Mesendoderm (in vitro differentiated cells): ENCODE results near the gene CHST5.
"Not testable (repeated sequence)": the region's sequence is repeated elsewhere in the genome, so short reads cannot be mapped to it uniquely, and the experiment has no call there.

Experiments used
- DNase-seq: peaks from one replicate; pipeline ENCODE4 v3.0.0; 2013
- H2AK5ac ChIP-seq: 2 replicates; pipeline ENCODE4 v1.6.1; 2013; ENCODE audit warnings: low read length, inconsistent platforms
- H2BK120ac ChIP-seq: 2 replicates; pipeline ENCODE4 v1.6.1; 2013; ENCODE audit warnings: low read depth, mild to moderate bottlenecking, low read length, moderate library complexity, mixed read lengths
- H2BK15ac ChIP-seq: replicated peaks from 2 replicates; pipeline ENCODE4 v1.6.1; 2013; ENCODE audit warnings: low read depth, mild to moderate bottlenecking, moderate library complexity
- H2BK5ac ChIP-seq: 2 replicates; pipeline ENCODE4 v1.6.1; 2013; ENCODE audit warnings: low read length, inconsistent platforms
- H3K18ac ChIP-seq: 2 replicates; pipeline ENCODE4 v1.6.1; 2013; ENCODE audit warnings: mild to moderate bottlenecking, low read length, mixed read lengths
- H3K23ac ChIP-seq: one replicate; pipeline ENCODE4 v1.6.1; 2013; ENCODE audit warnings: low read length
- H3K27ac ChIP-seq: 2 replicates; pipeline ENCODE4 v1.5.1; 2013; ENCODE audit warnings: low read depth, mild to moderate bottlenecking, inconsistent platforms, low read length, moderate library complexity
- H3K27me3 ChIP-seq: 2 replicates; pipeline ENCODE4 v1.6.1; 2013; ENCODE audit warnings: low read length, control low read depth, mild to moderate bottlenecking, inconsistent platforms; ENCODE audit not compliant: insufficient read depth, poor library complexity
- H3K36me3 ChIP-seq: 2 replicates; pipeline ENCODE4 v1.6.1; 2013; ENCODE audit warnings: low read length, inconsistent platforms; ENCODE audit not compliant: control insufficient read depth, insufficient read depth
- H3K4ac ChIP-seq: one replicate; pipeline ENCODE4 v1.6.1; 2013; ENCODE audit warnings: low read depth, mild to moderate bottlenecking, low read length, moderate library complexity
- H3K4me1 ChIP-seq: 2 replicates; pipeline ENCODE4 v1.6.1; 2013; ENCODE audit warnings: low read depth, low read length, inconsistent platforms; ENCODE audit not compliant: control insufficient read depth
- H3K4me2 ChIP-seq: 2 replicates; pipeline ENCODE4 v1.6.1; 2013; ENCODE audit warnings: low read length
- H3K4me3 ChIP-seq: 2 replicates; pipeline ENCODE4 v1.5.1; 2013; ENCODE audit warnings: mild to moderate bottlenecking, low read length
- H3K56ac ChIP-seq: one replicate; pipeline ENCODE4 v1.6.1; 2013; ENCODE audit warnings: low read length
- H3K79me1 ChIP-seq: 2 replicates; pipeline ENCODE4 v1.6.1; 2013; ENCODE audit warnings: low read length, inconsistent platforms
- H3K79me2 ChIP-seq: 2 replicates; pipeline ENCODE4 v1.6.1; 2013; ENCODE audit warnings: mild to moderate bottlenecking, low read length; ENCODE audit not compliant: control insufficient read depth, insufficient read depth
- H3K9ac ChIP-seq: 2 replicates; pipeline ENCODE4 v1.6.1; 2013; ENCODE audit warnings: low read length, inconsistent platforms
- H4K5ac ChIP-seq: one replicate; pipeline ENCODE4 v1.6.1; 2013; ENCODE audit warnings: low read length
- H4K8ac ChIP-seq: one replicate; pipeline ENCODE4 v1.6.1; 2013; ENCODE audit warnings: low read depth, mild to moderate bottlenecking, control low read depth, low read length, moderate library complexity
- WGBS: extraction: QIAGEN DNeasy Blood & Tissue Kit; methylation state at CpG from one replicate; pipeline ENCODE4 v1.1.7; 2013; ENCODE audit warnings: low lambda C conversion rate, missing lambda C conversion rate; ENCODE audit not compliant: insufficient coverage; ENCODE audit errors: extremely low coverage; 5-methylcytosine and 5-hydroxymethylcytosine counted together

The CHST5 gene

DNA sequence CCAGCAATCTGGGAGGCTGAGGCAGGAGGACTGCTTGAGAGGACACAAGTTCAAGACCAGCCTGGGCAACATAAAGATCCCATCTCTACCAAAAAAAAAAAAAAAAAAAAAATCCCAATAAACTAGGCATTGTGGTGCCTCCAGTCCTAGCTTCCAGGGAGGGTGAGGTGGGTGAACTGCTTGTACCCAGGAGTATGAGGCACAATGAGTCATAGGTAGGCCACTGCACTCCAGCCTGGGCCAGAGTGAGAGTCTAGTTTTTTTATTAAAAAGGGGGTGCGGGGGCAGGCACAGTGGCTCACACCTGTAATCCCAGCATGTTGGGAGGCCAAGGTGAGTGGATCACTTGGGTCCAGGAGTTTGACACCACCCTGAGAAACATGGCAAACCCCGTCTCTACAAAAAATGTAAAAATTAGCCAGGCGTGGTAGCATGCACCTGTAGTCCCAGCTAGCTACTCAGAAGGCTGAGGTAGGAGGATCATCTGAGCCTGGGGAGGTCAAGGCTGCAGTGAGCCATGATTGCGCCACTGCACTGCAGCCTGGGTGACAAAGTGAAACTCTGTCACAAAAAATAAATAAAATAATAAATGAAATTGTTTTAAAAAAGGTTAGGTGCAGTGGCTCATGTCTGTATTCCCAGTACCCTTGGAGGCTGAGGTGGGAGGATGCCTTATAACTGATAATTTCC lies 32.8 kb downstream of the CHST5 start:
- Histone ChIP-seq H2BK5ac (no peak overlapping the region), H3K27ac (no peak overlapping the region), H3K4me3 (no peak overlapping the region), H3K9ac (no peak overlapping the region), H3K4me1 (no peaks in the 10 kb centered on the region), H3K36me3 (no peaks in the 10 kb centered on the region), H3K23ac (no peak overlapping the region), H3K56ac (no peak overlapping the region), H3K4me2 (no peak overlapping the region), H2BK15ac (no peak overlapping the region), H3K18ac (no peak overlapping the region), H3K27me3 (no peaks in the 10 kb centered on the region), H3K4ac (no peak overlapping the region), H2BK120ac (no peak overlapping the region), H3K79me2 (no peaks in the 10 kb centered on the region), H2AK5ac (no peak overlapping the region), H4K8ac (no peak overlapping the region), H3K79me1 (no peaks in the 10 kb centered on the region), H4K5ac (no peak overlapping the region)
- WGBS: no CpG with 5 or more reads among the region's 4 CpGs
- DNase-seq: no peak

DNA sequence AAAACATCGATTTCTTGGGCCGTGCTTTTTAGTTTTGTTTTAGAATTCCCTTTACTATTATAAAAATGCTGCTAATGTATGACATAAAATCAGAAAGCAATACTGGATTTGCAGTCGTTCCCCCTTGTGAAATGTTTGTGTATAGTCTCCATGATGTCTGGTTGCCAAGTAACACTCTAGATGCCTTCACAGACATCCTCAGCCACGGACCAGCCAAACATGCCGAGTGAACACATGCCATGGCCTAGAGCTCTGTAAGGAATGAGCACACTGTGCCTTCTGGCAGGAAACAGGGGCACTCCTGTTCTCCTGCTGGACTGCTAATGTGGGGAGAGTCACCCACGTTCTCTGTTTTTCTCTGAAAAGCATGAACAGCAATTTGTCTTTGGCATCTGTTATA lies 34.1 kb downstream of the CHST5 start:
- not testable (repeated sequence) for H3K79me1 ChIP-seq, H3K23ac ChIP-seq, H3K27ac ChIP-seq, H3K56ac ChIP-seq, H2BK5ac ChIP-seq, H3K27me3 ChIP-seq, H2BK120ac ChIP-seq, H3K4me3 ChIP-seq, H3K79me2 ChIP-seq, H3K36me3 ChIP-seq, H4K8ac ChIP-seq, H4K5ac ChIP-seq, H3K18ac ChIP-seq, H3K9ac ChIP-seq, H3K4me1 ChIP-seq, H2BK15ac ChIP-seq, H3K4ac ChIP-seq, H2AK5ac ChIP-seq, H3K4me2 ChIP-seq
- WGBS: no CpG with 5 or more reads among the region's 6 CpGs
- peak; percentile 45 for DNase-seq

DNA sequence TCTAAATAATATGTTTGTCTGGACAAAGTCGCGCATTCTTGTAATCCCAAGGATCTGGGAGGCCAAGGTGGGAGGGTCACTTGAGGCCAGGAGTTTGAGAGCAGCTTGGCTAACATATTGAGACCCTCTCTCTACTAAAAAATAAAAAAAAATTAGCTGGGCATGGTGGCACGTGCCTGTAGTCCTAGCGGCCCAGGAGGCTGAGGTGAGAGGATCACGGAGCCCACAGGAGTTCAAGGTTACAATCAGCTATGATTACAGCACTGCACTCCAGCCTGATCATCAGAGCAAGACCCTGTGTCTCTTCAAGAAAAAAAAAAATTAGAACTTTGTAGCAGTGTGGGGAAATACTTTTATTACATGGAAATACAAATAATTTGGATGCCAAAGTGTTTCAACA lies 34.5 kb downstream of the CHST5 start:
- WGBS: no CpG with 5 or more reads among the region's 5 CpGs
- no peak overlapping the region for H2AK5ac ChIP-seq
- H3K18ac ChIP-seq: no peak overlapping the region

DNA sequence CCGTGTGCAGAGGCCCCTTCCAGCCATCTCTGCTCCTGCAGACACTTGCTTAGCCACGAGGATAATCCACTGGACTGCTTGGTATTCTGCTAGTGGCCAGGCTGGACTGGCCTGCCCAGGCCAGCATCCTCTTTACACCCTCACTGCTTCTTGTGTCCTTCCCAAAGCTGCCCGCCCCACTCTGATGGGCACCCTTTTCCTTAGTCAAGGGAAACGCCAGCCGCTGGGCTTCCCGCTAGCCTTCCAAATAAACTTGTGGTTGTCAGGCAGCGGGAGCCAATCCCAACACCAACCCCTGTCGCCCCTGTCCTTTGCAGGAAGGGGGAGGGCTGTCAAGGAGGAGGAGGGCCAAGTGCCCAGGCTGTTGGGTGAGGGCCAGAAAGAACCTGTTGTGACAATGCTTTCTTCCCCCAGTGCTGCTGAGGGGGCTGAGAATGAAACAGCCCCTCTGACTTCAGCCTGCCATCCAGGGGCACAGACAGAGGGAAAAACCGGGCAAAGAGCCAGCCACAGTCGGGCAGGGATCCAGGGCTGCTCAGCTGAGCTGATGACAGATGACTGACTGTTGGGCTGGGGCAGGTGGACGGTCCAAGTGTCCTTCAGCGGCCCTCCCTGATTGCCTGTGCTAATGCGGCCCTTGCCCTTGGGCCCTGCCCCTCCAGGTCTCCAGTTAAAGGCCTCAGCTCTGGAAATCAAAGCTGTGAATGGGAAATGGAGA lies 37.1 kb downstream of the CHST5 start:
- not testable (repeated sequence) for H4K8ac ChIP-seq, H3K4me2 ChIP-seq, H2BK5ac ChIP-seq, H2AK5ac ChIP-seq, H3K23ac ChIP-seq, H3K27me3 ChIP-seq, H3K27ac ChIP-seq, H3K9ac ChIP-seq, H4K5ac ChIP-seq, H3K56ac ChIP-seq, H3K18ac ChIP-seq, H3K79me1 ChIP-seq, H3K79me2 ChIP-seq, H2BK15ac ChIP-seq, H3K4me1 ChIP-seq, DNase-seq, H3K4ac ChIP-seq, H3K36me3 ChIP-seq, H2BK120ac ChIP-seq, H3K4me3 ChIP-seq
- no CpG with 5 or more reads among the region's 13 CpGs for WGBS

More for the DNA sequence above, 34.5 kb downstream of the CHST5 start:
- Histone ChIP-seq H3K36me3 (no peaks in the 10 kb centered on the region), H3K4ac (no peak overlapping the region), H3K4me2 (no peak overlapping the region), H3K79me2 (no peaks in the 10 kb centered on the region), H3K56ac (no peak overlapping the region), H2BK5ac (no peak overlapping the region), H3K23ac (no peak overlapping the region), H4K8ac (no peak overlapping the region), H2BK120ac (no peak overlapping the region), H4K5ac (no peak overlapping the region), H3K27ac (no peak overlapping the region), H3K4me3 (no peak overlapping the region), H3K79me1 (no peaks in the 10 kb centered on the region), H3K4me1 (no peaks in the 10 kb centered on the region), H2BK15ac (no peak overlapping the region), H3K9ac (no peak overlapping the region), H3K27me3 (no peaks in the 10 kb centered on the region)
- DNase-seq: no peak

DNA sequence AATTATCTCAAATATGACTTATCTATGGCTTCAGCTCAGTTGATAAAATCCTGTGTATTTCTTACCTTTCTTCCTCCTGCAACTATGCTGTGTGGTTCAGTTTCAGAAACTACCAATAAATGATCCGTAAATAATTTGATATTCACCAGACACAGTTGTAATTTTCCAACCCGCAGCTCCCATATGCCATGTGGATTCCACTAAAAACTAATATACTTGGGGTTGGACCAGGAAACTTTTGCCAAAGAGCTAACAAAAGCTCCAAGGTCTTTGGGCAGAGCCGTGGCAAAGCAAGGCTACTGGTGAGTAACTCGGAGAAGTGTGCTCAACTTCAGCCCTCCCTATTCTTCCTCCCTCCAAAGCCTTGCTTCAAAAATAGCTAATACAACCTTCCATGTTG lies 38.4 kb downstream of the CHST5 start:
- H3K27ac ChIP-seq: no peak overlapping the region

More for the DNA sequence above, 38.4 kb downstream of the CHST5 start:
- no peak overlapping the region for H2BK120ac ChIP-seq
- no peak overlapping the region for H2BK15ac ChIP-seq
- H3K4me2 ChIP-seq: no peak overlapping the region
- H2BK5ac ChIP-seq: no peak overlapping the region
- no peak overlapping the region for H3K4me3 ChIP-seq
- H3K79me1 ChIP-seq: no peaks in the 10 kb centered on the region
- H4K8ac ChIP-seq: no peak overlapping the region
- peaks cover 2% of the 10 kb centered on the region for H3K4me1 ChIP-seq
- H3K18ac ChIP-seq: no peak overlapping the region
- no CpG with 5 or more reads among the region's 4 CpGs for WGBS
- H3K23ac ChIP-seq: no peak overlapping the region
- no peaks in the 10 kb centered on the region for H3K36me3 ChIP-seq
- H3K27me3 ChIP-seq: no peaks in the 10 kb centered on the region
- H3K4ac ChIP-seq: no peak overlapping the region
- no peak overlapping the region for H4K5ac ChIP-seq
- DNase-seq: no peak
- H3K79me2 ChIP-seq: no peaks in the 10 kb centered on the region
- H3K9ac ChIP-seq: no peak overlapping the region
- no peak overlapping the region for H3K56ac ChIP-seq
- H2AK5ac ChIP-seq: no peak overlapping the region
